ENCODE measurements around the gene LZTS3.
"Not testable (repeated sequence)": the region's sequence is repeated elsewhere in the genome, so short reads cannot be mapped to it uniquely, and the experiment has no call there.

LZTS3 gene

DNA sequence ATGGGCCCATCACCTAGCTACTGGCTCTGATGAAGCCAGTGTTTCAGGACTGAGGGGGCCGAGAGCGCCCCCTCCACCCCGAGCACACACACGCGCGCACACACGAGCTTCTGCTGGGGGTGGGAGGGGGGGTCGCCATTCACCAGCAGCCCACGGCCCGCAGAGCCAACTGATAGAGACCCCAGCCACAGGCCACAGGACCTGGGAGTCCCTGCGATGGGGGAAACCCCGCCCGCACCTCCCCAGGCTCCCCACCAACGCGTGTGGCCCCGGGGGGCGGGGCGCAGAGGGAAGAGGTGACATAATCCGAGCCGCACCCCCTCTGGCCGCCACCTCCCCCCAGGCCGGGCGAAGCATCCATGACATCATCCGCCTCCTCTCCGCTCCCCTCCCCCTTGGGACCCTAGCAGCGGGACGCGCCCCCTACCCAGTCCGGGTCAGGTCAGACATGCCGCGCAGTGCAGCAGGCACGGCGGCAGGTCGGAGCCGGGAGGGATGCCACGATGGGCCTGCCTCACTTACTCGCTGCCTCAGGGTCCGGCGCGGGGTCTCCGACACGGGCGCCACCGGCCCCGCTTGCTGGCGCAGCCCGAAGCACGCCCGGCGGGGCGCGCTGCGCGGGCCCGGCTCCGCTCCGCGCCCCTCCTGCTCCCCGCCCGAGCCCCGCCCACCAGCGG, at the start of gene LZTS3:
Gene LZTS3 (minus strand): TSS at position 617 of the 677 bp plus-strand sequence. CDS start 6,386 bp downstream, outside the sequence.
- H3K4me3 ChIP-seq (ENCODE audit: low read depth, low read length): peak within 1 kb of the TSS; percentile 88
- TF ChIP-seq, protein P1, sequence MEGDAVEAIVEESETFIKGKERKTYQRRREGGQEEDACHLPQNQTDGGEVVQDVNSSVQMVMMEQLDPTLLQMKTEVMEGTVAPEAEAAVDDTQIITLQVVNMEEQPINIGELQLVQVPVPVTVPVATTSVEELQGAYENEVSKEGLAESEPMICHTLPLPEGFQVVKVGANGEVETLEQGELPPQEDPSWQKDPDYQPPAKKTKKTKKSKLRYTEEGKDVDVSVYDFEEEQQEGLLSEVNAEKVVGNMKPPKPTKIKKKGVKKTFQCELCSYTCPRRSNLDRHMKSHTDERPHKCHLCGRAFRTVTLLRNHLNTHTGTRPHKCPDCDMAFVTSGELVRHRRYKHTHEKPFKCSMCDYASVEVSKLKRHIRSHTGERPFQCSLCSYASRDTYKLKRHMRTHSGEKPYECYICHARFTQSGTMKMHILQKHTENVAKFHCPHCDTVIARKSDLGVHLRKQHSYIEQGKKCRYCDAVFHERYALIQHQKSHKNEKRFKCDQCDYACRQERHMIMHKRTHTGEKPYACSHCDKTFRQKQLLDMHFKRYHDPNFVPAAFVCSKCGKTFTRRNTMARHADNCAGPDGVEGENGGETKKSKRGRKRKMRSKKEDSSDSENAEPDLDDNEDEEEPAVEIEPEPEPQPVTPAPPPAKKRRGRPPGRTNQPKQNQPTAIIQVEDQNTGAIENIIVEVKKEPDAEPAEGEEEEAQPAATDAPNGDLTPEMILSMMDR (IDR thresholded peaks at IDR 0.05; ENCODE audit: control insufficient read depth, extremely low read depth, insufficient read depth): no peak
- DNase-seq (ENCODE audit: low read depth): no peak

DNA sequence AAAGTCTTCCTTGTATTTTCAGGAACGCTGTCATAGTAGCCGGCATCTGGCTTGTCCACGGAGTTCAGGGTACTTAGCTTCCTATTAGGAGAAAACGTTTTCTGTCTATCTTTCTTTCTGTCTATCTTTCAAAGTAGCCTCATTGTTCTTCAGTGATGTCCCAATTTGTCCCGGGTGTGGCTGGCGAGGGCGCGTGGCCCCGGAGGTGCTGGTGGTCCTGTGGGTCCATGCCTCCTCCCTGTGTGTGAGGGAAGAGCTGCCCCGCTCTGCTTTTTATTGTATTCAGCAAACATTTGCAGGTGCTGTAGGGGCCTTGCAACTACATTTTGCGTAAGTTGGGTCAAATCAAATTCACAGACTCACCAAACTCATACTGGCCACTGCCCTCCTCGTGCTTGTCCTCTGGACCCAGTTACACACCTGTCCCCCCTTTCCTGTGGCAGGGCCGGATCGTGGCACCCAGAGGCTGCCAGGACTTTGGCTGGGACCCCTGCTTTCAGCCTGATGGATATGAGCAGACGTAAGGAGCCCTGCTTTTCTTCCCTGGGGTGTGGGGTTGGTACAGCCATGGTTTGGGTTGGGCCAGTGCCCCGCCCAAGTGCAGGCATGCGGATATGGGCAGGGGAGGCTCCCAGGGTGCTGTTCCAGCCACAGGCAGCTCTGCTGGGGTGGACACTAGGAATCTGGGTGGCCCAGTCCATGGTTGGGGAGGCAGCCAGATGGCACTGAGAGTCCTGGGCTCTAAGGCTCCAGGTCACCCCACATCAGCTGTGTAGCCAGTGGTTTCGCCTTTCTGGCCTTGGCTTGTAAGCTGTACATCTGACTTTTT, 48.3 kb upstream of the LZTS3 start:
- H3K4me3 ChIP-seq (ENCODE audit: low read depth, low read length): no peak overlapping the region
- no peak for DNase-seq (ENCODE audit: low read depth)
- TF ChIP-seq, protein P1 (IDR thresholded peaks at IDR 0.05; ENCODE audit: control insufficient read depth, extremely low read depth, insufficient read depth): no peak

DNA sequence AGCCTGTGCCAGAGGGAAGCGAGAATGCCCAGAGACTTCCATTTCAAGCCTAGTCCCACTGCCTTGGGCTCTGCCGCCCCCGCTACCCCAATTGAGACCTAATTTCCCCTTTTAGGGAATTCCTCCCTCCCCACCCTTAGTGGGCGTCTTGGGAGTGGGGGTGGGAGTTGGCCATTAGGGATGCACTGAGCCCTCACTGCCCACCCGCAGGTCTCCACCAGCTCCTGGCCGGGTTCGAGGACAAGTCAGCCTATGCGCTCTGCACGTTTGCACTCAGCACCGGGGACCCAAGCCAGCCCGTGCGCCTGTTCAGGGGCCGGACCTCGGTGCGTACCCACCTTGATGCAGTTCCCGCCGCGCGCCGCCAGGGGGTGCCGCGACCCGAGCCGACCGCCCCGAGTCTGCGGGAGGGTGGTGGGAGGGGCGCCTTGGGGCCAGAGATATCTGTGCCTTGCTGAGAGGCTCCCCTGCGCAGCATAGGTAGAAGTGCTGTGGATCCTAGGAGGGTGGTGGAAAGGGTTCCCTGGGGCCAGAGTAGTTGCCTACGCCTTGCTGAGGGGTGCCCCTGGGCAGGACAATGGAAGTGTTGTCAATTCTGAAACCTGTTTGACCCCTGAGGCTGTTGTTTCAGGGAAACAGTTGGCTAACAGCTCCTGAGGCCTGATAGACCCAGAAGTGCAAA, 45.1 kb upstream of the LZTS3 start:
- no peak overlapping the region for H3K4me3 ChIP-seq (ENCODE audit: low read depth, low read length)
- DNase-seq (ENCODE audit: low read depth): no peak
- TF ChIP-seq, protein P1 (IDR thresholded peaks at IDR 0.05; ENCODE audit: control insufficient read depth, extremely low read depth, insufficient read depth): peak; percentile 89

DNA sequence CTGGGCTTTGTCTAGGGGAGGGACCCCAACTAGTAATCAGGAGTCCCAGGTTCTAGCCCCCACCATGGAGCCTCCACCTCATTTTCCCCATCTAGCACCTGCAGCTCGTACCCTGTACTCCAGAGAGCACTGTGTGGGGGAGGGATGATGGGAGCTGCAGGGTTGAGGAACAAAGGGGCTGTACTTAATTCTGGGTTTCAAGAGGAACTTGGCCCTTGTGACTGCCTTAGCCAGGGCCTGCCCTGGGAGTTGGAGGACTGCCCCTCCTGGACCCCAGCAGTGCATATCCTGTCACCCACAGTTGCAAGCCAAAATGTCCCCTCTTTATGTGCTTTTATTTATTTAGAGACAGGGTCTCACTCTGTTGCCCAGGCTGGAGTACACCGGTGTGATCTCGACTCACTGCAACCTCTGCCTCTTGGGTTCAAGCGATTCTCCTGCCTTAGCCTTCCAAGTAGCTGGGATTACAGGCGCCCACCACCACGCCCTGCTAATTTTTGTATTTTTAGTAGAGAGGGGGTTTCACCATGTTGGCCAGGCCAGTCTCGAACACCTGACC, 42.1 kb upstream of the LZTS3 start:
- H3K4me3 ChIP-seq (ENCODE audit: low read depth, low read length); DNase-seq (ENCODE audit: low read depth): not testable (repeated sequence)

DNA sequence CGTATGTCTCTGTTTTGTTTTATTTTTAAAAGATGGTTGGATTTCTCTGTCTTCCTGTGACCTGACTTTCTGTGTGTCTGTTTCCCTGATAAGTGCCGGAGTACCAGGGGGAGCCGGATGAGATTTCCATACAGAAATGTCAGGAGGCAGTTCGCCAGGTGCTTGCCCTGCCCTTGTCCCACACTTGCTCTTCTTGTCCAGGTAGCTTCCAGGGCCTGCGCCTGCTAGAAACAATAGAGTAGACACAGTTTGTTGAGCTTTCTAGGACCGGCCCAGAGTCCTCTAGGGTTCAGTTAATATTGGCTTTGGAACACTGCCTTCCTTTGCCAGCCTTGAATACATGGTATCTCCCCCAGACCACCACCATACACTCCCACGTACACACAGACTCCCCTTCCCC, 39.9 kb upstream of the LZTS3 start:
- DNase-seq (ENCODE audit: low read depth): no peak
- no peak overlapping the region for H3K4me3 ChIP-seq (ENCODE audit: low read depth, low read length)
- TF ChIP-seq, protein P1 (IDR thresholded peaks at IDR 0.05; ENCODE audit: control insufficient read depth, extremely low read depth, insufficient read depth): no peak

DNA sequence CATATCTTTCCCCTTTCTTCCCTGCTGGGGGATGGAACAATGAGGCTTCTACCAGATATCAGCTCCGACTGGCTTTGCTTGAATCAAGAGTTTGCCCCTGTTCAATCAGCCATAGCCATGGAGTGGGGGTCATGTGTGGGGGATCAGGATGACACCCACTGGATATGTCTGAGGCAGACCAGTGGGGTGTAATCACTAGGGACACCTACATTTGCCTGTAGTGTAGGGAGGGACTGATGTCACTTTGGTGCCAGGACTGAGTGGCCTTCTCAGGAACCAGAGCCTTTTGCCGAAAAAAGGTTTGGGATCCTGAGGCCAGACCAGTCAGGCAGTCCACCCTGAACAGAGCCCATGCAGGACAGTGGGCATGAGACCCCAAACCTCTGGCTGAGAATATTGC, 37.0 kb upstream of the LZTS3 start:
- no peak for DNase-seq (ENCODE audit: low read depth)
- TF ChIP-seq, protein P1 (IDR thresholded peaks at IDR 0.05; ENCODE audit: control insufficient read depth, extremely low read depth, insufficient read depth): no peak
- peak overlapping the region; percentile 92 for H3K4me3 ChIP-seq (ENCODE audit: low read depth, low read length)

DNA sequence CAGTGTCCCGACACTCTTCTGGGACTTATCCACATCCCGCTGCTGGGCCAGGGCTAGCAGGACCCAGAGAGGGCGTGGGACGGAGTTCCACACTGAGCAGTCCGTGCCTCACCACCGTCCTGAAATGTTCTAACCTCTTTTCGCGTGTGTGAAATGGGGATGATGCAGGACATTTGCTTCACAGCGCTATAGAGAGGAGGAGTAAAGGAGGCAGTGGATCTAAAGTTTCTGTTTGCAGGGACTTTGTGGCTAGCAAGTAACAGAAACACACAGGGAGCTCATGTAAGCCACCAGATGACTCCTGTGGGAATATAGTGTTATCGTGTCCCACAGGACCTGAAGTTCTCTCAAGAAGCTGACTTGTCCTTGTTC, 36.6 kb upstream of the LZTS3 start:
- TF ChIP-seq, protein P1 (IDR thresholded peaks at IDR 0.05; ENCODE audit: control insufficient read depth, extremely low read depth, insufficient read depth): no peak
- DNase-seq (ENCODE audit: low read depth): no peak
- peak overlapping the region; percentile 92 for H3K4me3 ChIP-seq (ENCODE audit: low read depth, low read length)

All from LNCaP clone FGC (cell line).